ENCODE data around the gene DNAH7. TPM values are rescaled to one million over a fixed set of nuclear protein-coding genes. Genes with fewer than 3 reads are reported as not detected.

The DNAH7 gene
- polyA plus RNA-seq, 1 donor (not counting 4 experiments of a cell fraction or from before 2014, with no cell fraction given) = 0.17 TPM

DNA sequence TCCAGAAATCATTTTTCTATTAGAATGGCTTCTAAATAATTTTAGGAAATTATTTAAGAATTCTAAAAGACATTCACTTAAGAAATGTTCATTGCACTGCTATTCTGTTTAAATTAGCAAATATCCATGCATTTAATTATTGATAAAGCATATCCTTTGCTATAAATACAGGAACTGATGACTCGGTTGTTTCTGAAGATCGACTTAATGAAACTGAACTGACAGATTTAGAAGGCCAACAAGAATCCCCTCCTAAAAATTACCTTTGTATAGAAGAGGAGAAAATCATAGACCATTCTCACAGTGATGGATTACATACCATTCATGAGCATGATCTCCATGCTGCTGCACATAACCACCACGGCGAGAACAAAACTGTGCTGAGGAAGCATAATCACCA, 352.2 kb downstream of the DNAH7 start:
- H3K79me2 ChIP-seq (ENCODE audit: control insufficient read depth, insufficient read depth, low read length) = no peaks in the 10 kb centered on the region
- H3K9me3 ChIP-seq (ENCODE audit: control insufficient read depth, low read depth, low read length) = no peaks in the 10 kb centered on the region
- no peak overlapping the region for H3K27ac ChIP-seq (ENCODE audit: control insufficient read depth, insufficient read depth, low read length)
- H3K27me3 ChIP-seq (ENCODE audit: control insufficient read depth, extremely low read depth, insufficient read depth, low read length) = no peaks in the 10 kb centered on the region
- dilution Hi-C loops (cut with MboI; ENCODE audit: extremely low pct_ligation_motif_present, low sequenced_read_pairs) = no loop called here
- peaks cover 3 to 4% of the 10 kb centered on the region in 2 experiments for H3K36me3 ChIP-seq (ENCODE audit: control insufficient read depth in 2 of 2, extremely low read depth in 1 of 2, insufficient read depth in 2 of 2, low read length in 2 of 2)
- H2AFZ ChIP-seq (ENCODE audit: control insufficient read depth, low read length) = no peak overlapping the region
- H3K4me1 ChIP-seq (ENCODE audit: control insufficient read depth, extremely low read depth, insufficient read depth, low read length) = peaks cover 5% of the 10 kb centered on the region
- no peak for FAIRE-seq
- H3K9me1 ChIP-seq (ENCODE audit: control insufficient read depth, extremely low read depth, insufficient read depth, low read length) = no peaks in the 10 kb centered on the region
- H3K4me2 ChIP-seq (ENCODE audit: control insufficient read depth, extremely low read depth, insufficient read depth, low read depth, low read length) = no peak overlapping the region
- no peak overlapping the region for H3K9ac ChIP-seq (ENCODE audit: control insufficient read depth, extremely low read depth, insufficient read depth, low read length)
- H3K4me3 ChIP-seq (ENCODE audit: control insufficient read depth in 2 of 3, extremely low read depth in 1 of 3, insufficient read depth in 2 of 3, low read depth in 1 of 3, low read length in 3 of 3) = no peak overlapping the region
- no peak for DNase-seq (ENCODE audit: low read depth, low spot score)
- TF ChIP-seq EZH2 (IDR thresholded peaks at IDR 0.05; ENCODE audit: low read length) = no peak
- H4K20me1 ChIP-seq (ENCODE audit: control insufficient read depth, extremely low read depth, insufficient read depth, low read length) = no peaks in the 10 kb centered on the region

DNA sequence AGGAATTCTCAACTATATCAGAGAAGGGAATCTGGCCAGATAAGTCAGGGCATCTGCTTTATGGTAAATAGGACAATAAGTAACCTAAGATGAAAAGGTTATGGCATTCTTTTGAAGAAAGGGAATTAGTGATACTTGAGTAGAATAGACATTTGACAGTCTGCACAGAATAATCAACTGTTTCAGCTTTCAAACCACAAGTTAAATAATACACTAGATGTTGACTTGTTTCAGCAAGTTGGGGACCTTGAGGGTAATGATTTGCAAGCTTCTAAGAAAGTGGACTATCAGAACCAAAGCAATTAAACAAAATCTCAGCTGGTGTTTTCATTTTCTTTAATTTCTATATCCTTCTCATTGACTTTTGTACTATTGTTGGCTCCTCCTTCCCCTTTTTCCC, 357.2 kb downstream of the DNAH7 start:
- H3K4me1 ChIP-seq (ENCODE audit: control insufficient read depth, extremely low read depth, insufficient read depth, low read length) = no peaks in the 10 kb centered on the region
- H3K36me3 ChIP-seq (ENCODE audit: control insufficient read depth in 2 of 2, extremely low read depth in 1 of 2, insufficient read depth in 2 of 2, low read length in 2 of 2) = peaks cover 0 to 2% of the 10 kb centered on the region in 2 experiments
- H3K79me2 ChIP-seq (ENCODE audit: control insufficient read depth, insufficient read depth, low read length) = no peaks in the 10 kb centered on the region
- no peak overlapping the region for H3K4me2 ChIP-seq (ENCODE audit: control insufficient read depth, extremely low read depth, insufficient read depth, low read depth, low read length)
- H3K4me3 ChIP-seq (ENCODE audit: control insufficient read depth in 2 of 3, extremely low read depth in 1 of 3, insufficient read depth in 2 of 3, low read depth in 1 of 3, low read length in 3 of 3) = no peak overlapping the region
- no peak overlapping the region for H2AFZ ChIP-seq (ENCODE audit: control insufficient read depth, low read length)
- H3K27ac ChIP-seq (ENCODE audit: control insufficient read depth, insufficient read depth, low read length) = no peak overlapping the region
- H3K9ac ChIP-seq (ENCODE audit: control insufficient read depth, extremely low read depth, insufficient read depth, low read length) = no peak overlapping the region
- no peak for FAIRE-seq
- no peak for DNase-seq (ENCODE audit: low read depth, low spot score)
- no peaks in the 10 kb centered on the region for H3K27me3 ChIP-seq (ENCODE audit: control insufficient read depth, extremely low read depth, insufficient read depth, low read length)
- no peaks in the 10 kb centered on the region for H3K9me3 ChIP-seq (ENCODE audit: control insufficient read depth, low read depth, low read length)
- dilution Hi-C loops (cut with MboI; ENCODE audit: extremely low pct_ligation_motif_present, low sequenced_read_pairs) = no loop called here
- H4K20me1 ChIP-seq (ENCODE audit: control insufficient read depth, extremely low read depth, insufficient read depth, low read length) = no peaks in the 10 kb centered on the region
- no peaks in the 10 kb centered on the region for H3K9me1 ChIP-seq (ENCODE audit: control insufficient read depth, extremely low read depth, insufficient read depth, low read length)
- no peak for TF ChIP-seq EZH2 (IDR thresholded peaks at IDR 0.05; ENCODE audit: low read length)
- TF ChIP-seq, protein P1, sequence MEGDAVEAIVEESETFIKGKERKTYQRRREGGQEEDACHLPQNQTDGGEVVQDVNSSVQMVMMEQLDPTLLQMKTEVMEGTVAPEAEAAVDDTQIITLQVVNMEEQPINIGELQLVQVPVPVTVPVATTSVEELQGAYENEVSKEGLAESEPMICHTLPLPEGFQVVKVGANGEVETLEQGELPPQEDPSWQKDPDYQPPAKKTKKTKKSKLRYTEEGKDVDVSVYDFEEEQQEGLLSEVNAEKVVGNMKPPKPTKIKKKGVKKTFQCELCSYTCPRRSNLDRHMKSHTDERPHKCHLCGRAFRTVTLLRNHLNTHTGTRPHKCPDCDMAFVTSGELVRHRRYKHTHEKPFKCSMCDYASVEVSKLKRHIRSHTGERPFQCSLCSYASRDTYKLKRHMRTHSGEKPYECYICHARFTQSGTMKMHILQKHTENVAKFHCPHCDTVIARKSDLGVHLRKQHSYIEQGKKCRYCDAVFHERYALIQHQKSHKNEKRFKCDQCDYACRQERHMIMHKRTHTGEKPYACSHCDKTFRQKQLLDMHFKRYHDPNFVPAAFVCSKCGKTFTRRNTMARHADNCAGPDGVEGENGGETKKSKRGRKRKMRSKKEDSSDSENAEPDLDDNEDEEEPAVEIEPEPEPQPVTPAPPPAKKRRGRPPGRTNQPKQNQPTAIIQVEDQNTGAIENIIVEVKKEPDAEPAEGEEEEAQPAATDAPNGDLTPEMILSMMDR (optimal IDR thresholded peaks at IDR 0.05 in 1 of 3, IDR thresholded peaks at IDR 0.05 in 1 of 3, conservative IDR thresholded peaks at IDR 0.05 in 1 of 3; ENCODE audit: extremely low read depth in 1 of 3, insufficient read depth in 2 of 3, low read length in 3 of 3) = no peak
